Neuronal stem cell (in vitro differentiated cells): ENCODE results near the gene KLHL6.

Experiments used
- DNase-seq: peaks from one replicate; pipeline ENCODE4 v3.0.0-alpha.2; 2013; ENCODE audit warnings: low spot score
- H2AFZ ChIP-seq: one replicate; pipeline ENCODE4 v1.6.1; 2013; ENCODE audit warnings: mild to moderate bottlenecking, low read length, inconsistent platforms
- H2AK5ac ChIP-seq: 2 replicates; pipeline ENCODE4 v1.6.1; 2013; ENCODE audit warnings: low read depth, mild to moderate bottlenecking, inconsistent platforms, low read length, moderate library complexity, mixed read lengths
- H2BK120ac ChIP-seq: 2 replicates; pipeline ENCODE4 v1.6.1; 2013; ENCODE audit warnings: low read depth, mild to moderate bottlenecking, inconsistent platforms, low read length, moderate library complexity, mixed read lengths
- H2BK12ac ChIP-seq: one replicate; pipeline ENCODE4 v1.6.1; 2013; ENCODE audit warnings: low read length, inconsistent platforms
- H2BK15ac ChIP-seq: 2 replicates; pipeline ENCODE4 v1.6.1; 2013; ENCODE audit warnings: mild to moderate bottlenecking, low read length, inconsistent platforms, mixed read lengths
- H2BK5ac ChIP-seq: one replicate; pipeline ENCODE4 v1.6.1; 2013; ENCODE audit warnings: inconsistent platforms, mild to moderate bottlenecking, low read length, moderate library complexity
- H3K14ac ChIP-seq: one replicate; pipeline ENCODE4 v1.6.1; 2013; ENCODE audit warnings: low read length, inconsistent platforms
- H3K18ac ChIP-seq: 2 replicates; pipeline ENCODE4 v1.6.1; 2013; ENCODE audit warnings: low read length, inconsistent platforms
- H3K23ac ChIP-seq: 2 replicates; pipeline ENCODE4 v1.6.1; 2013; ENCODE audit warnings: low read depth, mild to moderate bottlenecking, mixed read lengths, low read length, inconsistent platforms; ENCODE audit not compliant: poor library complexity
- H3K27ac ChIP-seq: replicated peaks from 3 replicates; pipeline ENCODE4 v1.5.1; 2013; ENCODE audit warnings: low read length, inconsistent platforms
- H3K27me3 ChIP-seq, 3 experiments: 2 replicates each; pipeline ENCODE4 v1.6.1; 2013; ENCODE audit warnings: low read length in 3 of 3, mild to moderate bottlenecking in 2 of 3, inconsistent platforms in 1 of 3, low read depth in 1 of 3, mixed read lengths in 1 of 3, moderate library complexity in 1 of 3; ENCODE audit not compliant: control insufficient read depth in 3 of 3, insufficient read depth in 3 of 3
- H3K36me3 ChIP-seq, 2 donors: replicated peaks in 1 of 2; 2 replicates each; pipeline ENCODE4 v1.6.1; 2013; ENCODE audit warnings: low read length in 2 of 2; ENCODE audit not compliant: control insufficient read depth in 2 of 2, insufficient read depth in 2 of 2
- H3K4ac ChIP-seq: 2 replicates; pipeline ENCODE4 v1.6.1; 2013; ENCODE audit warnings: inconsistent platforms, mild to moderate bottlenecking, low read length, moderate library complexity
- H3K4me1 ChIP-seq, 2 donors: 1 replicate in 1 of 2; 2 replicates in 1 of 2; pipeline ENCODE4 v1.6.1; 2013; ENCODE audit warnings: low read length in 2 of 2, low read depth in 1 of 2; ENCODE audit not compliant: control insufficient read depth in 2 of 2, insufficient read depth in 1 of 2
- H3K4me2 ChIP-seq: one replicate; pipeline ENCODE4 v1.6.1; 2013; ENCODE audit warnings: mild to moderate bottlenecking, low read length, inconsistent platforms; ENCODE audit not compliant: insufficient read depth, poor library complexity, severe bottlenecking
- H3K4me3 ChIP-seq, 2 donors: 2 replicates each; pipeline ENCODE4 v1.5.1; 2013; ENCODE audit warnings: low read length in 2 of 2, mild to moderate bottlenecking in 2 of 2, inconsistent platforms in 1 of 2, moderate library complexity in 1 of 2
- H3K79me1 ChIP-seq: one replicate; pipeline ENCODE4 v1.6.1; 2013; ENCODE audit warnings: low read depth, mild to moderate bottlenecking, inconsistent platforms, low read length, moderate library complexity
- H3K9ac ChIP-seq: one replicate; pipeline ENCODE4 v1.6.1; 2013; ENCODE audit warnings: mild to moderate bottlenecking, low read depth, low read length, inconsistent platforms; ENCODE audit not compliant: poor library complexity
- H3K9me3 ChIP-seq, 2 donors: replicated peaks in 1 of 2; 2 replicates each; pipeline versions ENCODE3 to v1.6.1; 2013; ENCODE audit warnings: low read length in 2 of 2, mild to moderate bottlenecking in 2 of 2, inconsistent platforms in 1 of 2, low read depth in 1 of 2, mixed read lengths in 1 of 2, moderate library complexity in 1 of 2; ENCODE audit not compliant: control insufficient read depth in 2 of 2, insufficient read depth in 1 of 2
- H4K8ac ChIP-seq: one replicate; pipeline ENCODE4 v1.6.1; 2013; ENCODE audit warnings: low read depth, mild to moderate bottlenecking, inconsistent platforms, low read length, moderate library complexity
- H4K91ac ChIP-seq: one replicate; pipeline ENCODE4 v1.6.1; 2013; ENCODE audit warnings: low read length, low read depth, mild to moderate bottlenecking, inconsistent platforms; ENCODE audit not compliant: poor library complexity
- WGBS, 2 donors: extraction: QIAGEN DNeasy Blood & Tissue Kit; methylation state at CpG; one replicate each; pipeline ENCODE4 v1.1.7; 2013; ENCODE audit warnings: missing lambda C conversion rate in 2 of 2, mixed read lengths in 1 of 2; ENCODE audit not compliant: insufficient read length in 2 of 2, insufficient replicate concordance in 1 of 2; ENCODE audit errors: extremely low coverage in 2 of 2; 5-methylcytosine and 5-hydroxymethylcytosine counted together

KLHL6 gene

DNA sequence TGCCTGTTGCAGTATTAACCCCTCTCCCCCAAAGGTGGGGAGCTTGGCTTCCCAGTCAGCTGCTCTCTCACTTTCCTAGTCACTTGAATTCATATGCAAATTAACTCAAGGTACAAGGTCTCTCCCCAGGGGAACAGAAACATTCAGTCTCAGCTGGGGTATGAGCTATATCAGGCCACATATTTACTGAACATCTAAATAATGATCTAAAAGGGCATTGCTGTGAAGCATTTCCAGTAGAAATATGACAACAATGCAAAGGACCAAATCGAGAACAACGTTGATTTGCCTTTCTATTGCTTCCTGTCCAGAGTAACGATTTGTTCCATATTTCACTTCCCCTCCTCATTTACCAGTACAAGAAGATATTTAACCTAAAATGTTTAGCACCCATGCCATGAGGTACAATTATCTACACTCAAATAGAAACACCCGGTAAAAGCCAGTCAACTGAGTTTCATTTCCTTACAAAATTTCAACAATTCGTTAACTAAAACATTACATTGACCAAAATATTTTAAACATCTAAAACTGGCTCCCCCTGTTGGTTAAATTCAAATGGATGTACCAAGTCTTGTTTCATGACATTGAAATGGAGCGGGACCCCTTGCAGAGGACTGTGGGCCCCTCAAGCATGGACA is 36.5 kb upstream of the KLHL6 start:
- H3K18ac ChIP-seq: no peak overlapping the region
- H3K23ac ChIP-seq: no peak overlapping the region
- no peak overlapping the region for H3K9ac ChIP-seq
- no peak overlapping the region for H3K4me2 ChIP-seq
- no peak overlapping the region for H4K8ac ChIP-seq
- H4K91ac ChIP-seq: no peak overlapping the region
- no peaks in the 10 kb centered on the region for H3K36me3 ChIP-seq
- no peak overlapping the region for H2AK5ac ChIP-seq
- no peak overlapping the region for H3K27ac ChIP-seq
- no peak overlapping the region for H2AFZ ChIP-seq
- peaks cover 0 to 4% of the 10 kb centered on the region in 2 donors for H3K4me1 ChIP-seq
- H2BK15ac ChIP-seq: no peak overlapping the region
- WGBS, 2 donors: 92% methylated on average over 1 of the region's 6 CpGs; no CpG with 5 or more reads in 1 of the 2 donors
- H3K4ac ChIP-seq: no peak overlapping the region
- peaks cover 0 to 2% of the 10 kb centered on the region in 2 donors for H3K9me3 ChIP-seq
- no peak for DNase-seq
- H2BK120ac ChIP-seq: no peak overlapping the region
- H3K27me3 ChIP-seq: peaks cover 0 to 4% (median 0%) of the 10 kb centered on the region in 3 experiments
- no peak overlapping the region for H2BK5ac ChIP-seq
- no peak overlapping the region for H3K14ac ChIP-seq
- no peak overlapping the region for H3K4me3 ChIP-seq
- H2BK12ac ChIP-seq: no peak overlapping the region
- H3K79me1 ChIP-seq: no peaks in the 10 kb centered on the region

DNA sequence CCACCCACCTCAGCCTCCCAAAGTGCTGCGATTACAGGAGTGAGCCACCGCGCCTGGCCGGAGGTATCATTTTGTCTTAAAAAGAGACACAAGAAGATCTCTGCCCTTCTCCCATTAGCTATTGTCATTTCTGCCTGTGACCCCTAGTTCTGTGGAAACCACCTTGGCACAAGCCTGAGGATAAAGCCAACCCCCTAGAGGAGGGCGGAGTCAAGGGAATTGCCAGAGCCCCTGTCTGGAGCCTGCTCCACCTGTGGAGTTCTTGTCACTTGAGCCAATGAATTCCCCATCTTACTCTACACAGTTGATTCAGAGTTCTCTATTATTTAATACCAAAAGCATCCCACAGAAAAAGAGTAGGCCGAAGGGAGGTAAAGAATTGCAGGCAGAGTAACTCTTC is 34.9 kb upstream of the KLHL6 start:
- Histone ChIP-seq H3K79me1 (no peaks in the 10 kb centered on the region), H3K9me3 (no peaks in the 10 kb centered on the region), H2AK5ac (no peak overlapping the region), H3K18ac (no peak overlapping the region), H2BK120ac (no peak overlapping the region), H2BK5ac (no peak overlapping the region), H2BK12ac (no peak overlapping the region), H3K9ac (no peak overlapping the region), H2AFZ (no peak overlapping the region), H4K91ac (no peak overlapping the region), H3K4ac (no peak overlapping the region), H3K27me3 (peaks cover 0 to 4% (median 0%) of the 10 kb centered on the region in 3 experiments), H3K14ac (no peak overlapping the region), H3K4me1 (peaks cover 0 to 4% of the 10 kb centered on the region in 2 donors), H3K23ac (no peak overlapping the region), H3K4me3 (no peak overlapping the region), H3K36me3 (no peaks in the 10 kb centered on the region), H4K8ac (no peak overlapping the region), H3K4me2 (no peak overlapping the region), H3K27ac (no peak overlapping the region), H2BK15ac (no peak overlapping the region)
- DNase-seq: no peak
- WGBS, 2 donors: no CpG with 5 or more reads among the region's 6 CpGs

DNA sequence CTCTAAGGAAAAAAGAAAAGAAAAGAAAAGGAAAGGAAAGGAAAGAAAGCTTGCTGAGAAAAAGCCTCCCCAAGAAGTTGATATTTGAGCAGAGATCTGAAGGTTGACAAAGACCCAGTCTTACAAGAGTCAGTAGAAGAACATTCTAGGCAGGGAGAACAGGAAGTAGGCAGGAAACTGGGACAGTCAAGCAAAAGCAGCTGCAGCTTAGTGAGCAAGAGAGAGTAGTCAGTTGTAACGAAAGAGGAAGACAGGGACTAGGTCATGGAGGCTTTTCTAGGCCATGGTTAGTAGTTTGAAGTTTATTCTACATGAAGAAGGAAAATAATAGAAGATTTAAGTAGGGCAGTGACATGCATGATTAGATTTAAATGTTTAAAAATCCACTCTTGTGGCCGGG is 31.8 kb upstream of the KLHL6 start:
- H3K27ac ChIP-seq: no peak overlapping the region
- no peaks in the 10 kb centered on the region for H3K79me1 ChIP-seq
- H3K4ac ChIP-seq: no peak overlapping the region
- H4K8ac ChIP-seq: no peak overlapping the region
- H2BK12ac ChIP-seq: no peak overlapping the region
- H3K14ac ChIP-seq: no peak overlapping the region
- no peak overlapping the region for H4K91ac ChIP-seq
- H3K18ac ChIP-seq: no peak overlapping the region
- H3K23ac ChIP-seq: no peak overlapping the region
- no CpG with 5 or more reads among the region's 2 CpGs for WGBS, 2 donors
- H3K4me2 ChIP-seq: no peak overlapping the region
- H3K4me1 ChIP-seq: peaks cover 6 to 7% of the 10 kb centered on the region in 2 donors
- H3K27me3 ChIP-seq: peaks cover 0 to 4% (median 0%) of the 10 kb centered on the region in 3 experiments
- H2BK120ac ChIP-seq: no peak overlapping the region
- no peak overlapping the region for H2BK15ac ChIP-seq
- no peak overlapping the region for H3K9ac ChIP-seq
- no peak overlapping the region for H3K4me3 ChIP-seq
- no peak overlapping the region for H2BK5ac ChIP-seq
- no peaks in the 10 kb centered on the region for H3K9me3 ChIP-seq
- no peak for DNase-seq
- H3K36me3 ChIP-seq: no peaks in the 10 kb centered on the region
- no peak overlapping the region for H2AFZ ChIP-seq
- H2AK5ac ChIP-seq: no peak overlapping the region

DNA sequence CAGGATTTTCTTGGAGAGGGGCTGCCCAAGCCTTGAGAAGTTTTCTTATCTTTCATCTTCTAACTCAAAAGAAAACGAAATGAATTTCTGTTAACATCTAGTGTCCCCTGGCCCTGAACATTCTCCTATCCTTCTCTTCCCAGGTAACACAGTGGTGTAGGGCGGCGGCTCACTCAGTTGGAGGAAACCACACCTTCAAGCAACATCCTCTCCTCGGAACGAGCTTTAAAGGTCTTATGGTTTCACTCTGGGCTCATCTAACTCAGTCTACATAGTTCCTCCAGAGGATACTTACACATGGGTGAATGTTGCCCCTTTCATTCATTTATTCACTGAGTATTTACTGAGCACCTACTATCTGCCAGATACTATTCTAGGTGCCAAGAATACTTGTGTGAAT is 31.0 kb upstream of the KLHL6 start:
- DNase-seq: no peak
- H2AK5ac ChIP-seq: no peak overlapping the region
- H3K4me3 ChIP-seq: no peak overlapping the region
- no peak overlapping the region for H3K27ac ChIP-seq
- no peaks in the 10 kb centered on the region for H3K9me3 ChIP-seq
- no peak overlapping the region for H3K23ac ChIP-seq
- H2AFZ ChIP-seq: no peak overlapping the region
- no peak overlapping the region for H4K8ac ChIP-seq
- WGBS, 2 donors: no CpG with 5 or more reads among the region's 5 CpGs
- H3K4ac ChIP-seq: no peak overlapping the region
- no peak overlapping the region for H4K91ac ChIP-seq
- no peaks in the 10 kb centered on the region for H3K36me3 ChIP-seq
- H3K4me1 ChIP-seq: peaks cover 2 to 7% of the 10 kb centered on the region in 2 donors
- no peak overlapping the region for H2BK12ac ChIP-seq
- no peak overlapping the region for H3K18ac ChIP-seq
- H3K14ac ChIP-seq: no peak overlapping the region
- H3K9ac ChIP-seq: no peak overlapping the region
- H3K27me3 ChIP-seq: peaks cover 0 to 4% (median 0%) of the 10 kb centered on the region in 3 experiments
- no peaks in the 10 kb centered on the region for H3K79me1 ChIP-seq
- no peak overlapping the region for H2BK5ac ChIP-seq
- no peak overlapping the region for H2BK15ac ChIP-seq
- no peak overlapping the region for H2BK120ac ChIP-seq
- no peak overlapping the region for H3K4me2 ChIP-seq
